Stimulated activated CD4-positive, alpha-beta T cell treated with anti-CD3 and anti-CD28 coated beads, Interleukin-4, amount 100 ng/mL, for 24 hours (primary cell): Measurements from ENCODE around the gene ANP32D.
"Not testable (repeated sequence)": the region's sequence is repeated elsewhere in the genome, so short reads cannot be mapped to it uniquely, and the experiment has no call there.

Source experiments
- DNase-seq: peaks from one replicate; pipeline ENCODE4 v3.0.0-alpha.2; 2020

Gene ANP32D

DNA sequence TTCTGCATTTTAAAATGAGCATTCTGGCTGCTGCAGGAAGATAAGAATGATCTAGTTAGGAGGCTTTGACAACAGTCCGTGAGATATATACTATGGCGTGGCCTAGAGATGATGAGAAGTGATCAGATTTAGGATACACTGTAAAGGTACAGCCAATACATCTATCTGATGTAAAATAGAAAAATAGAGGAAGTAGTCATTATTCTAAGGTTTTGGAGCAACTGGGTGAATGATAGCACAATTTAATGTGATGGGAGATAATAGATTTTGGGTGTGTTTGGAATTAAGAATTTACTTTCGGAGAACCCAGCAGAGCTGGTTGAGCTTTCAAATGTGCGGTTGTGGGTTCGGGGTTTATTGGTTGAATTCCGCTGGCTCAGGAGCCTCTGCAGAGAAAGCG, at the start of gene ANP32D:
ANP32D (plus strand) TSS at position 301 of the 400 bp plus-strand sequence. CDS start 106 bp downstream, outside the sequence.
- no peak for DNase-seq

DNA sequence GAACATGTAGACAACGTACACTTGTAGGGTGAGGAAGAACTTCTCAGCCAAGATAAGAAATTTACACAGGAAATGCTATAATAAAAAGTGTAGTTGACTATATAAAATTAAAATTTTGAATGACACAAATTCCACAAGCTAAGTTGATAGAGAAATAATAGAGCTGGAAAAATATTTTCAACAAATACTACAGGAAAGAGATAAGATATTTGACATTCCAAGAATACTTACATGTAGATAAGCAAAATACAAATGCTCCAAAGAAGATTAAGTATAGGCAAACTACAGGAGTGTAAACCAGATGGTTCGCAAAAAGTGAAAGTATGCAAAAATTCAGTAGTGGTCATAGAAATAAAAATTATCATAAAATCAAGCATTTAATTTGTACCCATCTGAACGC, 49.2 kb upstream of the ANP32D start:
- no peak for DNase-seq

DNA sequence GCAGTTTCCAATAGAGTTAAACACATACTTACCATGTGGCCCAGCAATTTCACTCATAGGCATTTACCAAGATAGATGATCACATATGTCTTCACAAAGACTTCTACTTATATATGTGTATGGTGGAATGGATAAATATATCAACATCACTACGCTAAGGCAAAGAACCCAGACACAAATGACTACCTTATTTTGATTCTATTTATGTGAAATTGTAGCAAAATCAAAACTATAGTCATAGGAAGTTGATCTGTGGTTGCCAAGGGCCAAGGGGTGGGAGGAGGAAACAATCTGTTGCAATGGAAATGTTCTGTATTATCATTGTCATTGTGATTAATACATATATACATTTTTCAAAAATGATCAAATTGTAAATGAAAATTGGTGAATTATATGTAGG, 47.7 kb upstream of the ANP32D start:
- DNase-seq = no peak

DNA sequence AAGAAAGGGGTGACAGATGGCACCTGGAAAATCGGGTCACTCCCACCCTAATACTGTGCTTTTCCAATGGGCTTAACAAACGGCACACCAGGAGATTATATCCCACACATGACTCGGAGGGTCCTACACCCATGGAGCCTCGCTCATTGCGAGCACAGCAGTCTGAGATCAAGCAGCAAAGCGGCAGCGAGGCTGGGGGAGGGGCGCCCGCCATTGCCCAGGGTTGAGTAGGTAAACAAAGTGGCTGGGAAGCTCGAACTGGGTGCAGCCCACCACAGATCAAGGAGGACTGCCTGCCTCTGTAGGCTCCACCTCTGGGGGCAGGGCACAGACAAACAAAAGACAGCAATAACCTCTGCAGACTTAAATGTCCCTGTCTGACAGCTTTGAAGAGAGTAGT, 38.3 kb upstream of the ANP32D start:
- DNase-seq = not testable (repeated sequence)

DNA sequence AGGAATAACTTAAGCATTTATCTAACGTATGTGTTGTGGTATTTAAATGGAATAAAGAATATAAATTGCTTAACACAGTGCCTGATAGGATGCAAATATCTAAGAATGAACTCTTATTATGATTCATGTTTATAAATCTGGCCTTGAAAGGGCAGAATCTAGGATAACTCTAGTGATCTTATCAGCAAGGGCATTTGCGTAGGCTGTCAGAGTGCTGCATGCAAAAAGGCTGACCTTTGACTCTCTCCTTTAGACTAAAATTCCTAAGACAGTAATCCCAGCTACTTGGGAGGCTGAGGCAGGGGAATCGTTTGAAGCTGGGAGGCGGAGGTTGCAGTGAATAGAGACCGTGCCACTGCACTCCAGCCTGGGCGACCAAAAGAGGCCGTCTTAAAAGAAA, 31.3 kb upstream of the ANP32D start:
- DNase-seq = no peak

DNA sequence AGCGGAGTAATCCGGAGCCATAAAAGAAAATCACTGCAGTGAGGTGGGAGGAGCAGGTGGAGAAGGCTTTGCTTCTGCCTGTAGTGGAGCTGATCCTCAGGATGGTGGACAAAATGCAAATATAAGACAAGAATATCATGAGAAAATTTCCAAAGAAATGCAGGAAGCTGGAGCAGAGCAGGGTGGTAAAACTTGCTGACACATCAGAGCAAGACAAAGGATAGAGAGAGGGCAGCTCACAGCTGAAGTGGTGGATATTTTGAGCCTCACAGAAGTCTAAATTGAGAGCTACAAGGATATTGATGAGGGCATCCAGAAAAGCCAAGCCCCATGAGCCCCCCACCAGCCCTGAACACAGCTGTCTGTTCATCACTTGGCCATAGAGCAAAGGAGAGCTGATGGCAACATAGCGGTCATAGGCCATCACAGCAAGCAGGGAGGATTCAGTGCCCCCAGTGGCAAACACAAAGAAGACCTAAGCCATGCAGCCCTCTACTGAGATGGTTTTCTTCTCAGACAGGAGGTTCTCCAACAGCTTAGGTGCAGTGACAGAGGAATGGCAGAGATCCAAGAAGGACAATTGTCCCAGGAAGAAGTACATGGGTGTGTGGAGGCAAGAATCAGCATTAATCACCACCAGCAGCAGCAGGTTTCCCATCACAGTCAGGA, 30.0 kb upstream of the ANP32D start:
- no peak for DNase-seq

DNA sequence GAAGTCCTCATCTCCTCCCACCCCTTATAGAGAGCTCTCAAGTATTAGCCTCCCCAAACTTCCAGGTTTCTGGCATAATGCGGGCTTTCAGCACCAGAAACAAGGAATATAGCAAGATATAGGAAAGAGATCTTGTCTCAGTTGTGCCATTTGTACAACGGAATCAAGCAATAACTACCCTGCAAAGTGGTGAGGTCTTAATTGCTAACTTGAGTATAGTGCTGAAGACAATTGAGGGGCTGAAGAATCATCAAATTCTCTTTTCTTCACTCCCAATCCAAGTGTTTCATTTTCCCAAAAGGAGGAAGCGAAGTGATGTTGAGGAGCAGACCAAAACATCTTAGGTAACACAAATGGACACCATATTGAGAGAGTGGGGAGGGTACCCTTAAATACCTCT, 26.8 kb upstream of the ANP32D start:
- no peak for DNase-seq

DNA sequence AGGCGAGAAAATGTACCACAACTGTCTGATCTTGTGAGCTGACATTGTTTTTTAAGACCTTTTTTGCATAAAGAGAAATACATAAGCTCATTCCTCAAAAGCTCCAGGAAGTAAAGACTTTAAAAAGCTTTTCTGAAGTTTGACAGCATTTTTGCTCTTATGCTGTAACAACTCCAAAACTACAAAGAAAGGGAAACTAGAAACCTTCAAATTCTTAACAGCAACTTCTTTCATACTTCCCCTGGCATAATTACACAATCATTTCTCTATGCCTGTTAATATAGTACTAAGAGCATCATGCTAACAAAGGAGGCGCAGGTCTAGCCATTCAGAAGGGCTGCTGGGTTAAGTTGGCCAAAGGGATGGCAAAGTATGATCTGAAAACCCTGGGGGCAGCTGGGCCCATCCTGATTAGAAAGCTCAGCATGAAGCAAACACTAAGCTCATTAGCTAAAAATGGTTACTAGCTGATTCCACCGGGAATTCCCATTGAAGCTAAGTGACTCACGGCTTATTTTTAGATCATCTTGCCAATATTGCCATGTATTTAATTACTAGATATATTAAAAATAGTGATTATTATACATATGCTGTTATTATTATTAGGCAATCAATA, 26.1 kb upstream of the ANP32D start:
- no peak for DNase-seq

DNA sequence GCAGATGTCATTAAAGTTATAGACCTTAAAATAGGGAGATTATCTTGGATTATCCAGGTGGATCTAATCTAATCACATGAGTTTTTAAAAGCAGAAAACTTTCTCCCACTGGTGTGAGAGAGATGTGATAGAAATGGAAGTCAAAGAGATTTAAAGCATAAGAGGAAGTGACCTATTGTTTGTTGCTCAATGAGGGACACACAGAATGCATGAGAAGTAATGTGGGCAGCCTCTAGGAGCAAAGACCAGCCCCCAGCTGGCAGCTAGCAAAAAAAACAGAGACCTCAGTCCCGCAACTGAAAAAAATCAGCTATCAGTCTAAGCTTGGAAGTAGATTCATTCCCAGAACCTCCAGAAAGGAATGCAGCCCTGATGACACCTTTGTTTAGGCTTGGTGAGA, 24.6 kb upstream of the ANP32D start:
- no peak for DNase-seq

DNA sequence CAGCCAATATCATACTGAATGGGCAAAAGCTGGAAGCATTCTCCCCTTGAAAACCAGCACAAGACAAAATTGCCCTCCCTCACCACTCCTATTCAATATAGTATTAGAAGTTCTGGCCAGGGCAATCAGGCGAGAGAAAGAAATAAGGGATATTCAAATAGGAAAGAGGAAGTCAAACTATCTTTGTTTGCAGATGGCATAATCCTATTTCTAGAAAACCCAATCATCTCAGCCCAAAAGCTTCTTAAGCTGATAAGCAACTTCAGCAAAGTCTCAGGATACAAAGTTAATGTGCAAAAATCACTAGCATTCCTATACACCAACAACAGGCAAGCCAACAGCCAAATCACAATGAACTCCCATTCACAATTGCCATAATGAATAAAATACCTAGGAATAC, 21.0 kb upstream of the ANP32D start:
- no peak for DNase-seq

DNA sequence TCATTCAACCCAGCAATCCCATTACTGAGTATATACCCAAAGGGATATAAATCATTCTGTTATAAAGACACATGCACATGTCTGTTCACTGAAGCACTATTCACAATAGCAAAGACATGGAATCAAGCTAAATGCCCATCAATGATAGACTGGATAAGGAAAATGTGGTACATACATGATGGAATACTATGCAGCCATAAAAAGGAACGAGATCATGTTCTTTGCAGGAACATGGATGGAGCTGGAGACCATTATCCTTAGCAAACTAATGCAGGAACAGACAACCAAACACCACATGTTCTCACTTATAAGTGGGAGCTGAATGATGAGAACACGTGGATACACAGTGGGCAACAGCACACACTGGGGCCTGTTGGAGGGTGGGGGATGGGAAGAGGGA, 19.4 kb upstream of the ANP32D start:
- not testable (repeated sequence) for DNase-seq

DNA sequence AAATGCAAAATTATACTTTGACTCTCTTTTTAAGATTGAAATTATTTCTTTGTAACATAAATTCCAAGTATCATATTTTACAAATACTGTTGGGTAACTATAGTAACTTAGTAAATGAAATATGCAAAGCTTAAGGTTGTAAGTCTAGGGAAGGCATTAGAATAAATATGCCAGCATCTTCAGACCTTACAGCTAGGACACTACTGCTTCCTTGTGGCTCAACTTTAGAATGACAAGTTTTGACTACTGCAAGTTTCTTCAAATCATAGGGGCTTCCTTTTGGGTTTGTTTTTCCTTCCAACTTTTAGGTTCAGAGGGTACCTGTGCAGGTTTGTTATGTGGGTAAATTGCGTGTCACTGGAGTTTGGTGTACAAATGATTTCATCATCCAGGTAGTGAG, 17.7 kb upstream of the ANP32D start:
- no peak for DNase-seq

DNA sequence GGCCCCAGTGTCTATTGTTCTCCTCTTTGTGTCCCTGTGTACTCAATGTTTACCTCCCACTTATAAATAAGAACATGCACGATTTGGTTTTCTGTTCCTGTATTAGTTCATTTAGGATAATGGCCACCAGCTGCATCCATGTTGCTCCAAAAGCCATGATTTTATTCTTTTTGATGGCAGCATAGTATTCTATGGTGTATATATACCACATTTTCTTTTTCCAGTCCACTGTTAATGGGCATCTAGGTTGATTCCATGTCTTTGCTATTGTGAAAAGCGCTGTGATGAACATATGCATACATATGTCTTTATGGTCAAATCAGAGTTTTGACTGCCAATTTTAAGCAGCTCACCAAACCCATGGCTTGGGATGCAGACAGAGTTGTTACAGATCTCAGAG, 17.2 kb upstream of the ANP32D start:
- DNase-seq = no peak

DNA sequence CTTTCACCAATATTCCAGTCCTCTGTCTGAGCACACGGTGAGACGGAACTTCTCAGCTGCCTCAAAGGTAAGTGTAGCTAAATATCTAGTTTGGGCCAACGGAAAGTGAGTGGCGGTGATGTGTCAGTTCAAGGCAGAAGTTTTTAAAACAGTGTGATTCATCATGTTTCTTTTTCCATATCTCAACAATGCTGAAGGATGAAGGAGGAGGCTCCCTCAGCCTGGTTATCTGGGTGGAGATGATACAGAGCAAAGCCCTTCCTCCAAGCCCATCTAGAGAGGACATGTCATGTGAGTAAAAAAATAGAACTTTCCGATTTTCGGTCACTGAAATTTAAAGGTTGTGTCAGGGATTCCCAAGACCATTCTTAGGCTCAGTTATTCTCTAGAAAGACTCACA, 13.1 kb upstream of the ANP32D start:
- DNase-seq = no peak

DNA sequence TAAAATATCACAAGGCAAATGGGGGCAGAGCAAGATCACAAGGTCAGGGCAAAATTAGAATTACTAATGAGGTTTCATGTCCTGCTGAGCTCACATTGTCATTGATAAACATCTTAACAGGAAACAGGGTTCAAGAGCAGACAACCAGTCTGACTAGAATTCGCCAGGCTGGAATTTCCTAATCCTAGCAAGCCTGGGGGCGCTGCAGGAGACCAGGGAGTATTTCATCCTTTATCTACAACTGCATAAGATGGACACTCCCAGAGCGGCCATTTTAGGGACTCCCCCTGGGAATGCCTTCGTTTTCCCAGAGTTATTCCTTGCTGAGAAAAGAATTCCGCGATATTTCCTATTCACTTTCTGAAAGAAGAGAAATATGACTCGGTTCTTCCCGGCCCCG, 3.3 kb upstream of the ANP32D start:
- DNase-seq = not testable (repeated sequence)

DNA sequence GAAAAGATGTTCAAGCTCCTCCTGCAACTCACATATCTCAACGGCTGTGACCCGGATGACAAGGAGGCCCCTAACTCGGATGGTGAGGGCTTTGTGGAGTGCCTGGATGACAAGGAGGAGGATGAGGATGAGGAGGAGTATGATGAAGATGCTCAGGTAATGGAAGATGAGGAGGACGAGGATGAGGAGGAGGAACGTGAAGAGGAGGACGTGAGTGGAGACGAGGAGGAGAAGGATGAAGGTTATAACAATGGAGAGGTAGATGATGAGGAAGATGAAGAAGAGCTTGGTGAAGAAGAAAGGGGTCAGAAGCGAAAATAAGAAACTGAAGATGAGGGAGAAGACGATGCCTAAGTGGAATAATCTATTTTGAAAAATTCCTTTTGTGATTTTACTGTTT, 702 bp downstream of the ANP32D start:
- DNase-seq = no peak

DNA sequence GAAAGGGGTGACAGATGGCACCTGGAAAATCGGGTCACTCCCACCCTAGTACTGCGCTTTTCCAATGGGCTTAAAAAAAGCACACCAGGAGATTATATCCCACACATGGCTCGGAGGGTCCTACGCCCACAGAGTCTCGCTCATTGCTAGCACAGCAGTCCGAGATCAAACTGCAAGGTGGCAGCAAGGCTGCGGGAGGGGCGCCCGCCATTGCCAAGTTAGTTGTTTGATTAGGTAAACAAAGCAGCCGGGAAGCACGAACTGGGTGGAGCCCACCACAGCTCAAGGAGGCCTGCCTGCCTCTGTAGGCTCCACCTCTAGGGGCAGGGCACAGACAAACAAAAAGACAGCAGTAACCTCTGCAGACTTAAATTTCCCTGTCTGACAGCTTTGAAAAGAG, 2.1 kb downstream of the ANP32D start:
- not testable (repeated sequence) for DNase-seq

DNA sequence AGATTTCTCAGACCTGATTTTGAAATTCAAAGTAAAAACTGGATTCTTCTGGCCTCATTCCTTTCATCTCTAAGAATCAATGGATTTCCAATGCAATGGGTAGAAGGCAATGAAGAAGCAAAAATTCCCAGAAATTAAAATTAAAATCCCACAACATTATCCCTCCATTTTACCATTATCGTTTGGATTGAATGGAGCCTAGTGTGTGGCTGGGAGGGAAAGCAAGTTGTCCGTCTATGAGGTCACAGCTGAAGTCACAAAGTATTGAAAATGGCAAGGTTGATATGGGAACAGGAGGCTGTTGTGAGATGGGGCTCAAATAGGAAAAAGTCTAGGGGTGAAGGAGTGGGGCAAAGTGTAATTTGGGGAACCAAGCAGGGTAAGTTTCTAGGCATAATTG, 9.8 kb downstream of the ANP32D start, which contains the start of gene C12orf54:
C12orf54 (plus strand) TSS at position 301 of the 400 bp plus-strand sequence. CDS start 799 bp downstream, outside the sequence.
- no peak for DNase-seq

DNA sequence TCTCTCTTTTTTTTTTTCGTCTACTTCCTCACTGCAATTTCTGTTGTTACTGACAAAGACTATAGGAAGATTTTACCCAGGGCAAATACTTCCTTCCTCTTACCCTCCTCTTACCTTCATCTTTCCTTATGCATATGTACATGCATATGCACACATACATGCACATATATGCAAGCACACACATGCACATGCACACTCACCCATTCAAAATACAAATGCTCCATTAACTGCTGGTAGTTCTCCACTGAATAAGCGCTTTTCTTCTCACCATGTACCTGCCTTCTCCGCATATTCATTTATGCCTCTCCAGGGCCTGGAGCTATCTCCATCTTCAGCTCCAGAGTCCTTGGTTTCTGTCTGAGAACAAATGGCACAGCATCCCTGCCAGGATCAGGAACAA, 10.6 kb downstream of the ANP32D start:
- DNase-seq = no peak

DNA sequence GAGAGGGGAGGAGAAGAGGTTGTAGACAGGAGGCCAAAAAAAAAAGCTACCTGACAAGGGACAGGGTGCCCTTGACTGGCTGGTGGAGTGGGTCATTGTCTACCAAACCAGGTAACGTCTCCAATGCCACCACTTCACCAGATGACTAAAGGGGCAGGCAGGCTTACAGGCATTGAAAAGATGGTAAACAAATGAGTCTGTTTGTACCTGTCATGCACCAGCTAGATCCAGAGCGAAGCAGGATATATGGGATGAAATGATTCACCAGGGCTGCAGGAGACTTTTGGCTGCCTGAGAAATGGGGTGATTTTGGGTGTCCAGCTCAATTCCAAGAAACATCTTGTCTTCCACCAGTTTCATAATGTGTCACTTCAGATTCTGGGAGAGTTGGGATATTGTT, 13.9 kb downstream of the ANP32D start:
- DNase-seq = no peak

DNA sequence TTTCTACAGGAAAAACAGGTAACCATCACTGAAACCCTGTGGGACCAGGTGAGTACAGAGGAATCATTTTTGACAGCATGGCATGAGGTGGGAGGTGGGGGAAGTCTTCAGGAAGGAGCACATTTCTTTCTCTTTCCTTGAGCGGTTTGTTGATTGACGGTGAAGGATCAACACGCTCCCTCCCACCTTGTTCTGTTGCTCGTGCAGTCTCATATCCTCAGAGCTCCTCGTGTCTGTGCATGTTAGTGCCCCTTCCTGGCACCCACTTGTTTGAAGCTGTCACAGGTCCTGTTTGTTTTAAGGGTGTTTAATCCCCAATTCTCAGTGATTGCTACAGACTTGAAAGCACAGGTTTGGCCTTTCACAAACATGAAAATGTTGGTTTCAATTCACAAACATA, 14.3 kb downstream of the ANP32D start:
- no peak for DNase-seq

DNA sequence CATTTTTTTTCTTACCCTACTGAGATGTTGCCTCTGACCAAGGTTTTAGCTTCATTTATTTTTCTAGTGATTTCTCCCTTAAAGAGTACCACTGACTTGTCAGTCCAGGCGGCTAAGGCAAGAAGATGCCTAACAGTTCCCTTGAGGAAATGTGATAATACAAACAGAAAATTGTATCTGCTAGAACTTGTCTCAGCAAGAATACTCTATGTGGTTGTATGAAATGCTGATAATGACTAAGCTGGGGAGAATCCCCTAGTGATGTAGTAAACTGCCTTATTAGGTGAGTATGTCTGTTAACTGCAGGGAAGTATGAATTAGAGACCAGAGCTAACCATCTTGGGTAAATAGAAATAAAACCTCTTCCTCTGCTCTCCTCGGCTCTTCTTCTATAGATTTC, 16.7 kb downstream of the ANP32D start:
- DNase-seq = no peak

DNA sequence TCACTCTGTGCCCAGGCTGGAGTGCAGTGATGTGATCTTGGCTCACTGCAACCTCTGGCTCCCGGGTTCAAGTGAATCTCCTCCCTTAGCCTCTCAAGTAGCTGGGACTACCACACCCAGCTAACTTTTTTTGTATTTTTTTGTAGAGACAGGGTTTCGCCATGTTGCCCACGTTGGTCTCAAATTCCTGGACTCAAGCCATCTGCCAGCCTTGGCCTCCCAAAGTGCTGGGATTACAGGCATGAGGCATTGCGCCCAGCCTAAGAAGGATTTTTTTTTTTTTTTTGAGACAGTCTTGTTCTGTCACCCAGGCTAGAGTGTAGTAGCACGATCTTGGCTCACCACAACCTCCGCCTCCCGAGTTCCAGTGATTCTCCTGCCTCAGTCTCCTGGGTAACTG, 17.1 kb downstream of the ANP32D start:
- not testable (repeated sequence) for DNase-seq

DNA sequence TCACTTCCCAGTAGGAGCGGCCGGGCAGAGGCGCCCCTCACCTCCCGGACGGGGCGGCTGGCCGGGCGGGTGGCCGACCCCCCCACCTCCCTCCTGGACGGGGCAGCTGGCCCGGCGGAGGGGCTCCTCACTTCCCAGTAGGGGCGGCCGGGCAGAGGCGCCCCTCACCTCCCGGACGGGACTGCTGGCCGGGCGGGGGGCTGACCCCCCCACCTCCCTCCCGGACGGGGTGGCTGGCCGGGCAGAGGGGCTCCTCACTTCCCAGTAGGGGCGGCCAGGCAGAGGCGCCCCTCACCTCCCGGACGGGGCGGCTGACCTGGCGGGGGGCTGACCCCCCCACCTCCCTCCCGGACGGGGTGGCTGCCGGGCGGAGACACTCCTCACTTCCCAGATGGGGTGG, 27.9 kb downstream of the ANP32D start:
- not testable (repeated sequence) for DNase-seq

DNA sequence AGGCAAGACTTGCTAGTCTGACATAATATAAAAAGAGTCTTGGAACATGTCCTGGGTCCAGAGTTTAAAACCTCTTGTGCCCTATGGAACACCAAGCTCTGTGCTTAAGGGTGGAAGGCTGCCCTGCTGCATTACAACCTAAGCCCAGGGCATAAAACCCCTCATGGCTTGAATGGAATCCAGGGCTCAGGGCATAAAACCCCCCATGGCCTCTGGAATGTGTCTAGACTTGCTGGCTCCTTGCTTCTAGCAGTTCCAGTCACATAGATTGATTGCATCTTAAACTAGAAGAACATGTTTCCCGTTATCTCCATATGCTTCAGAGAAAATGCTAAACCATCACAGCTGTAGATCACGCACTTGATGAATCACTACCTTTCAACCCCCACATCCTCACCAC, 34.5 kb downstream of the ANP32D start:
- not testable (repeated sequence) for DNase-seq
